Activated CD4-positive, alpha-beta T cell treated with anti-CD3 and anti-CD28 coated beads, Interleukin-2, amount 50 U/mL, for 1 hour (primary cell): Measurements from ENCODE around the gene TELO2.

Experiments used
- DNase-seq: peaks from one replicate; pipeline ENCODE4 v3.0.0-alpha.2; 2020

TELO2 gene

GRCh38 chr16:1500465-1501150 is 7.4 kb downstream of the TELO2 start:
- DNase-seq, result no peak

GRCh38 chr16:1501630-1502029 is 8.5 kb downstream of the TELO2 start:
- no peak for DNase-seq

DNA sequence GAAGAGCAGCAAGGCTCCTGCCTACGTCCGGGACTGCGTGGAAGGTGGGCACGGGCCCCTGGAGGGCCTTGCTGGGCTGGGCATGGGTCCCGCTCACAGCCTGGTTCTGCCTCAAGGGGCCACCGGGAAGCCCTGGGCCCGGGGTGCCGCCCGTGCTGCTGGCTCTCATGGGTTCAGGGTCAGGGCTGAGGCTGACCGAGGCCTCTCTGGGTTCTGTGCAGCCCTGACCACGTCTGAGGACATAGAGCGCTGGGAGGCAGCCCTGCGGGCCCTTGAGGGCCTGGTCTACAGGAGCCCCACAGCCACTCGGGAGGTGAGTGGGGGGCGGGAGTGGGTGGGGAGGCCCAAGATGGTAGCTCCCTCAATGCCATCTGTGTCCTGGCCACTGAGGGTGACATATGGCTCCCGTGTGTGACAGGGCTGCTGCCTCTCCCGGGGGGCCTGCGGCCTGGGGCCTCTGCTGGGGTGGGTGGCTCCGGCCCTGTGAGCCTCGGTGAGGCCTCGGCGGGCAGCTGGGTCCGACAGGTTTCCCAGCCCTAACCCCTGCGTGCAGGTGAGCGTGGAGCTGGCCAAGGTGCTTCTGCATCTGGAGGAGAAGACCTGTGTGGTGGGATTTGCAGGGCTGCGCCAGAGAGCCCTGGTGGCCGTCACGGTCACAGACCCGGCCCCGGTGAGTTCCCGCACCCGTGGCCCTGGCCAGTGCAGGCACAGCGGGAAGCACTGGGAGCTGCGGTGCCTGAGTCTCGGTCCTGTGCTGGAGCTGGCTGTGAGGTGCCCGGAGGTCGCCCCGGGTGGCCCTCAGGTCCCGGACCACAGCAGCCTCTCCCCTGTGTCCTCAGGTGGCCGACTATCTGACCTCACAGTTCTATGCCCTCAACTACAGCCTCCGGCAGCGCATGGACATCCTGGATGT is 9.2 kb downstream of the TELO2 start:
- no peak for DNase-seq

DNA sequence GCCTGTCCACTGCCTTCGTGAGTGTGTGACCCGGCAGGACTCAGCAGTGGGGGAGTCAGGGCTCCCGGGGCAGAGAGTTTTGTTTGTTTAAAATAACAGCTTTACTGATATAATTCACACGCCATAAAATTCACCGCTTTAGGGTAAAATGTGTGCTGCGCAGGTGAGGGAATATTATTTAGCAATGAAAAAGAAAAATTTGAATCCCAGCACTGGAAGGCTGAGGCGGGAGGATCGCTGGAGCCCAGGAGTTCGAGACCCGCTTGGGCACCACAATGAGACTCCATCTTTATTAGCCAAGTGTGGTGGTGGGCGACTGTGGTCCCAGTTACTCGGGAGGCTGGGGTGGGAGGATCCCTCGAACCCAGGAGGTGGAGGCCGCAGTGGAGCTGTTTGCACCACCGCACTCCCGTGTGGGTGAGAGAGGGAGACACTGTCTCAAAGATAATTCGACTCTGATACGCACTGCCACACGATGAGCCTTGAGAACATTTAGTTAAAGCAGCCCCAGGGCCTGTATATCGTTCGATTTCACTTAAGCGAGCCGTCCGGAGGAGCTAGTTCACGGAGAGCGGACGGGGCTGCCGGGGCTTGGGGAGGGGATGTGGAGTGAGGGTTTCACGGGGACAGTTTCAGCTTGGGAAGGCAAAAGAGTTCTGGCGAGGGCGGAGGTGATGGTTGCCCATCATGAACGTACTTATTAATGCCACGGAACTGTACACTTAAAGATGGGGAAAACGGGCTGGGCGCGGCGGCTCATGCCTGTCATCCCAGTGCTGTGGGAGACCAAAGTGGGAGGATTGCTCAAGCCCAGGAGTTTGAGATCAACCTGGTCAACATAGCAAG is 10.2 kb downstream of the TELO2 start:
- no peak for DNase-seq

DNA sequence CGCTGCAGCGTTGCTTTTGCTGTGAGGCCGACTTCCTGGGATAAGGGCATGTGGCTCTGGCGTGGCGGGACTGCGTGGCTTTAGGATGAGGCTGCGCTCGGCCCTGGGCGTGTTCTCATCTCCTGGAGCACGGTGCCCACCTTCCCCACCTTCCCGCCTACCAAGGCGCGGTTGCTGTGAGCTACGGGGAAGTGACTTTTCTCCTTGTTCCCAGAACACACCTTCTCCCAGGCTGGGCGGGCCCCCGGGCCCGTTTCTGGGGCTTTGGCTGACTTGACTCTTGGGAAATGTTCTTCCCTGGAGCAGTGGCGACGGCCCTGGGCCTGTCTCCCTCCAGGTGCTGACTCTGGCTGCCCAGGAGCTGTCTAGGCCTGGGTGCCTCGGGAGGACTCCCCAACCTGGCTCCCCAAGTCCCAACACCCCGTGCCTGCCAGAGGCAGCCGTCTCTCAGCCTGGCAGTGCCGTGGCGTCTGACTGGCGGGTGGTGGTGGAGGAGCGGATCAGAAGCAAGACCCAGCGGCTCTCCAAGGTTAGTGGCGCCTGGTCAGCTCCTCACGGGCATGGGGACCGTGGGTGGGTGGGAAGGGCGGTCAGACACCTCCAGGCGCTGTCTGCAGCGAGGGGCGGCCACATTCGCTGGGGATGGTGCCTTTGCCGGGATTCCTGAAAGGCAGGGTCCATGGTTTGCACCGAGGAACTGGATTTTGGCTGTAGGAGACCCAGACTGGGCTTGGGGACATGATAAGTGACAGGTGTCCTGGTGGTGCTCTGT is 12.1 kb downstream of the TELO2 start:
- DNase-seq, result no peak

DNA sequence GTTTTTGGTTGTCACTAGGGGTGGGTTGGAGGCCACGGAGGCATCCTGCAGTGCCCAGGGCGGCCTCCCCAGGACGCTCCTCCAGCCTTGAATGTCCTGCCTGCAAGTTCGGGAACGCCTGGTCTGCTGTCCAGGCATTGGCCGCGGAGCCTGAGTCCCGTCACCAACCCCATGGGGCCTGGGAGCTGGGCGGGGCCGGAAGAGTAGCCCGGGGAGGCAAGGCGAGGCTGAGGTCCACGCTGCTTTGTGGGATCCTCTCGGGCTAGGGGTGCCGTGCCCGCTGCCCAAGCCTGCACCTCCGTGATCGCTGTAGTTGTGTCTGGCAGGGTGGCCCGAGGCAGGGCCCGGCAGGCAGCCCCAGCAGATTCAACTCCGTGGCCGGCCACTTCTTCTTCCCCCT is 12.8 kb downstream of the TELO2 start:
- no peak for DNase-seq

DNA sequence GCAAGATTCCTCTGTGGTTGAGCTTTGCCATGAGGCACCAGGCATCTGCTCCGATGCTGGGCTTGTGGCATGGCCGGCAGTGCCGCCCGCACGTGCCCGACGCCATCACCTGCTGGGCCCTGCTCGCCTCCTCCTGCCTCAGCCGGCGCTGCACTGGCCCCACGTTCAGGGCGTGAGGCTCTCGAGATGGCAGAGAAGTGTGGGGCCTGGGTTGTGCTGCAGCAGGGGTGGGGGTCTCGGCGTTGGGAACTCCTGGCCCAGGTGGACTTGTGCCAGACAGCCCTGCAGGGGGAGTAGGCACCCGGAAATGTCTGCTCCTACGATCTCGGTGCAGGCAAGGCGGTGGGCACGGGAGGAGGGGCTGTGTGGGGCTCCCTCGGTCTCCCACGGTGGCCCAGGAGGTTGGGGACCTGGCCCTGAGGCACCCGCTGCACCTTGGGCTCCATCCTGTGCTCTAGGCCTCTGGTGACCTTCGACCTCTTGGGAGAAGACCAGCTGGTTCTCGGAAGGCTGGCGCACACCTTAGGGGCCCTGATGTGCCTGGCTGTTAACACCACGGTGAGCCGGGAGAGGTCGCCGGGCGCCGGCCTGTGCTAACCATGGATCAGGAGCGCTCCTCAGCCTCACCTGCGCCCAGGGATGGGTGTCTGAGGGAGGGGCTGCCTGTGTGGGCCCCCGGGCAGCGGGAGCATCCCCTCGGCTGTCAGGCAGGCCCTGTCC is 13.5 kb downstream of the TELO2 start:
- DNase-seq, result no peak

DNA sequence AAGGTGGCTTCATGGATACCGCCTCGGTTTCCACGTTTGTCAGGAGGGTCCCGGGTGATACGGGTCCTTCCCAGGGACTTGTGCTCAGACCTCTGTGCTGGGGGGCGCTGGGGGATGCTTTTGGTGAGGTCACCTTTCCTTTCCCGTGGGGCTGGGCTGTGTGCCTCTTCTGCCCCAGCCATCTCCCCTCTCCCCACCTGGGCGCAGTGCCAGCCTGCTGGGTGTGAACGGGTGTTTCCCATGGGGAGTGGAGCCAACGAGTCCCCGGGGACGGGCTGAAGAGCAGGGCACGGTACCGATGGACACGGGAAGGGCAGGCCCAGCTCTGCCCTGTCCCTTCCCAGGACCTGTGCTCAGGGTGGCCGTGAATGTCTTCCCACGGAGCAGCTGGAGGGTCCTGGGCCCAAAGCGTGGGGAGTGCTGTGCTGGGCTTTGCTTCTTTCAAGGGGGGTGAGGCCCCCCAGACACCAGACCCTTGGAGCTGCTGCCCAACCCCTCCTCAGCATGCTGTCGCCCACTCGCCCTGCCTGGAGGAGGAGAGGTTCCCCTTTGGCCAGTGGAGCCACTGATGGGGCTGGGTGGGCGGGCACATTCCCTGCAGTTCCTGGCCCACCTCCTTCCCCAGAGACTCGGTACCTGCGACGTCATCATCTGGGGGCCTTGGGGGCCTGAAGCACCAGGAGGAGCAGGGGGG is 15.5 kb downstream of the TELO2 start:
- DNase-seq, result no peak

DNA sequence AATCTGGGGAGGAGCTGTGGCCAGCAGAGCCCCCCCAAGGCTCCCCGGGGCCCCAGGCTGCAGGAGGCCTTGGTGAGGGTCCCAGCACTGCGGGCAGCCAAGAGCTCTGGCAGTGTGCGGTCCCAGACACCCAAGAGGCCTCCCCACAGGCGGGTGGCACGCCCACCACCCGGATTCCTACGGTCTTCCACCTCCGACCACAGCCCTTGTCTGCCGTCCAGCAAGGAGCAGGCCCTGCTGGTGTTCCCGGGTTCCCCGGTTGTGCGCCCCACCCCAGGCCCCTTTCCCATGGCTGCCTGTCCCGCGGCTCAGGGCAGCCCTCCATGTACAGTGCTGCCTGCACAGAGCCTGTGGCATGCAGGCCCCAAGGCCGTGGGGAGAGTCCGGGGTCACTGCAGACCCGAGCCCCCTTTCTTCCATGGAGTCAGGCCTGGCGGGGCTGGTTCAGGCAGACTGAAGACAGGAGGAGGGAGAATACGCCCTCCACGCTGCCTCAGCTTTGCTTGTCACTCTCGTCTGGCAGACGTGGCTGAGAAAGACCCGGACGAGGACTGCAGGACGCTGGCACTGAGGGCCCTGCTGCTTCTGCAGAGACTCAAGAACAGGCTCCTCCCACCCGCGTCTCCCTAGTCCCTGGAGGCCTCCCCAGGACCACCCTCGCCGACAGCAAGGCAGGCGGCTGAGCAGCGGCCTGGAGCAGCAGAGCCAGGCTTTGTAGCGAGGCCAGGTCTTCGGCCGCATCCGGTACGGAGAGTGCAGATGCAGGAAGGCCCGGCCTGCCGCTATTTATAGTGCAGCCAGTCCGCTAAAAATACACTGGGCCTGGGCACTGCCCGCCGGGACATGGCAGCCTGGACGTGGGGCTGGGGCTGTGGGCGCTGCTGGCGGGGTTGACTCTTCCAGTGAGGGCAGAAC is 16.4 kb downstream of the TELO2 start:
- no peak for DNase-seq

- DNase-seq, result no peak
Measured at GRCh38 chr16:1510272-1510671, 17.1 kb downstream of the TELO2 start.

DNA sequence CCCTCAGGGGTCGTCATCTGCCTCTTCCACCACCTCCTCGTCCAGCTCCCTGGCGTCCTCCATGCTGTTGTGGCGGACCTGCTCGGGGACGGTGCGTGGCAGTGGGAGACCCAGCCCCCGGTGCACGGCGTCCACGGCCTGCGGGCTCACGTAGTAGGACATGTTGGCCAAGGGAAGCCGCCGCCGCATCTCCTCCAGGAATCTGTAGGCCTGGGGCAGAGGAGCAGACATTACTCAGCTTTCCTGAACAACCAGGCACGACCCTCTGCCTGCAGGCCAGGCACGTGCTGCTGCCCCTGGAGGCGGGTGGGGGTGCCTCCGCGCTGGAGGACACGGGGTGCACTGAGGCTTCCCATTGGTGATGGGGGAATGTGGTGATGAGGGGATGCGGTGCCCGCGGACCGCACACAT is 17.8 kb downstream of the TELO2 start:
- no peak for DNase-seq

DNA sequence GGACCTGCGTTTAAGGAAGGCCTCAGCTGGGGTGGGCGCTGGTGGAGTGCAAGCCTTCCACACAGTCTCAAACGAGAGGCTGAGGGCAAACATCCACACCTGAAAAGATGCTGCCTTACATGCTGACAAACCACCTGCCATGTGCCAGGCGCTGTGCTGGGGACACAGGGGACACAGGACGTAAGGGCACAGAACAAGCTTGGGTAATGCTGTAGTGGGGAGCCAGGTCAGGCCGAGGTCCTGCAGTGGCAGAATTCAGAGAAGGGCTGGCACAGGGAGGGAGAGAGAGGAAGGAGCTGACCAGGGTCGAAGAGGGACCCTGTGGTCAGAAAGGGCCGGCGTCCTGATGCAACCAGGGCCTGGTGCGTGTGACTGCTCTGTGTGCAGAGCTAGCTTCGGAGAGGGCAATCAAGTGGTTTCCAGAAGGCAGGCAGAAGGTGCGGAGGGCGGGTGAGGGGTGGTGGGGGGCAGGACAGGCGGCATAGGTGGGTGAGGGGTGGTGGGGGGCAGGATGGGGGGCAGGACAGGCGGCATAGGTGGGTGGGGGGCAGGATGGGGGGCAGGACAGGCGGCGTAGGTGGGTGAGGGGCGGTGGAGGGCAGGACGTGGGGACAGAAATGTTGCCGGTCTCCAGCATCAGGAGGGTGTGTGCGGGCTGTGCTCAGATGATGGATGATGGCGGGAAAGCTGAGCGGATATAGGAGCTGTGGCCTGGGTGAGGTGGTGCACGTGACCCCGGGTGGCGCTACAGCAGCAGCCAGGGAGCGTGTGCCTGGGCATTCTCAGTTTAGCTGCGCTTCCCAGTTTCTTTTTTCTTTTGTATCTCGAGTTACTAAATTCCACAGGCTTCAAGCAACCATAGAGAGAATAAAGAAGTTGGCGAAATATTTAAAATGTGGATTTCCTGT is 18.8 kb downstream of the TELO2 start:
- DNase-seq, result no peak

DNA sequence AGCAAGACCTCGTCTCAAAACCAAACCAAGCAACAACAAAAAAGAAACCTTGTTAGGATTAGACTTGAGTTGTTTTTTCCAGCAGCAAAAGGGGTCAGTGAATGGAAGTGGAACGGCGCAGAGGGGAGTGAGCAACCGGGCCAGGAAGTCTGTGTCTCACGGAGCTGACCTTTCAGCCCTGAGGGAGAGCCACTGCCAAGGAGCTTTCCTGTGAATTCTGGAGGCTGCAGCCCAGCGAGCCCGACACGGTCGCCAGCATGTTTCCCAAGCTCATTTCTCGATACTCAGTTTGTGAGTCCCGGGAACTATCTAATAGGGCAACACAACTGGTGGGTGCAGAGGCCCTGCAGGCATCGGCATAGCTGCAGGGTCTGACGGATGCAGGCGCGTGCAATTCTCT is 19.6 kb downstream of the TELO2 start:
- no peak for DNase-seq

- DNase-seq, result no peak
Measured at GRCh38 chr16:1514507-1514906, 21.3 kb downstream of the TELO2 start.

DNA sequence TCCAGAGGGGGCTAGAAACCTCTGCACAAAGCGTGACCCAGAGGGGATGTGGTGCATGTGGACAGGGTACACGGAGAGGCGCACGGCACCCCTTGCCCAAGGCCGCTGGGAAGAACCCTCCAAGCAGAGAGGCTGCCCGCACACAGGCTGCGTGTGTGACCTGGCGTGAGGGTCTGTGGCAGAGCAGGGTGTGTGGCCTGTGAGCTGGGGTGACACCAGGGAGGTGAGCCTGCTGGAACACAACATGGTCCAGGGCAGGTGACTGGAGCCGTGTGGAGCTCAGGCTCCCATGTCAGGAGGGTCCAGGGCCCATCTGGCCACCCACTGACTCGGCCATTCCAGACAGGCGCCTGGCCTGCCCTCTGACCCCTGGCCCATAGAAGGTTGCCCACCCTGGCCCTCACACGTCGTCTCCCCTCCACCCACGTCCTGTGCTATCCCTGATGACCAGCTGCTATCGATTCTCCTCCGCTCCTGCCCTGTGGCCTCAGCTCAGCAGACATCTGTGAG is 25.5 kb downstream of the TELO2 start:
- no peak for DNase-seq

- no peak for DNase-seq
Measured at GRCh38 chr16:1519831-1520230, 26.7 kb downstream of the TELO2 start.

DNA sequence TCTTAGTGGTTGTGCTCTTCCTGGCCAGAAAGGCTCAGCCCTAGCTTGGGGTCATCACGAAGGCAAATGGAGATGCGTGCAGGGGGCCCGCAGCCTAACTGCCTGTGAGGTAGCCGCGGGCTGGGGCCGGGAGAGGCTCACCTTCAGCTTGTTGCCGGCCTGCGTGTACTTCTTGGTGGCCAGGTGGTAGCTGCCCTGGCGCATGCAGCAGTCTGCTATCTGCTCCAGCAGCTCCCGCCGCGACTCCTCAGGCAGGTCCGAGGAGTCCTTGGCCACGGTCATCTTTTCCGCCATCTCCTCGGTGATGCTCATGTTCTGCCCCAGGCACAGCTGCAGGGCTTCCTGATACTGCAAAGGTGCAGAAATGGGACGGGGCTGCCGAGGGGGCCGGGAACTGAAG is 27.3 kb downstream of the TELO2 start:
- DNase-seq, result no peak

GRCh38 chr16:1523581-1524245 is 30.6 kb downstream of the TELO2 start:
- DNase-seq, result no peak
